HG03159 (cell line): ENCODE measurements around the gene ICAM2.

ENCODE experiments used
- ATAC-seq: cut with Tn5 transposase; IDR thresholded peaks from one replicate; pipeline ENCODE4 v1.9.1; 2021; ENCODE audit warnings: mild to moderate bottlenecking, moderate library complexity; ENCODE audit not compliant: unreplicated experiment

ICAM2 gene

GRCh38 chr17:63978272-63979200 lies 41.9 kb downstream of the ICAM2 start:
- no peak for ATAC-seq

DNA sequence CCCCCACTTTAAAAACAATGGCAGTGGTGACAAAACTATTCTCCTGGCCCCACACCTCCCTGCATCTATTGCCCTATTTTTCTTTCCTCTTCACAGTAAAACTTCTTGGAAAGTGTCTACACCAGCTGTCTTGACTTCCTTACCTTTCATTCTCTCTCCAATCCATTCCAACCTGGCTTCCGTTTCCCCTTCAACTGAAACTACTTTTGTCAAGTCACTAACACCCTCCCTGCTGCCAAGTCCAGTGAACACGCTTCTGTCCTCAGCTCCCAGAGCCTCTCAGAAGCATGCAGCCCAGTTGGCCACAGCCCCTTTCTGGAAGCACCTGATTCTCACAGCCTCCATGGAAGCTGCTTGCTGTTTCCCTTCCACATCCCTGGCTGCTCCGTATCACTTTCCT lies 43.7 kb downstream of the ICAM2 start:
- ATAC-seq = no peak

DNA sequence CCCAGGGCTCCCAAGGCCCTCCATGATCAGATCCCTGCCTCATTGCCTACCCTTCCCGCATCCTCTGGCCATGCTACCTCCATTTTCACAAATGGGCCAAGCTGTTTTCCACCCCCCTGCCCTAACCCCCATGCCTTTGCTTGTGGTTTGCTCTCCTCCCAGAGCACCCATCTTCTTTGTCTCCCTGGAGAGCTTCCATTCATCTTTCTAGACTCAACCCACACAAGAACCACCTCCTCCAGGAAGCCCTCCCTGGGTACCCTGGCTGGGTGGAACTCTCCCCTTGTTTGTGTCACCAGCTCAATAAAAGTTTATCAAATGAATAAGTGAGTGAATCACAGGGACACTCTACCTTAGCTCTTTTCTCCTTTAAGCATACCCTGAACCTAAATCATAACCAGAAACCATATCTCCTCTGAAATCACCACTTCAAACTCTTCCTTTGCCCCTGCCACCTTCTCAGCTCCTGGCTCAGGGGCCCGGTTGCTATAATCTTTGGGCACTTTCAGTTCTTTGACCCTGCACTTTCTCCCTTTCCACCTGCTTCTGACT lies 44.8 kb downstream of the ICAM2 start:
- ATAC-seq = no peak

DNA sequence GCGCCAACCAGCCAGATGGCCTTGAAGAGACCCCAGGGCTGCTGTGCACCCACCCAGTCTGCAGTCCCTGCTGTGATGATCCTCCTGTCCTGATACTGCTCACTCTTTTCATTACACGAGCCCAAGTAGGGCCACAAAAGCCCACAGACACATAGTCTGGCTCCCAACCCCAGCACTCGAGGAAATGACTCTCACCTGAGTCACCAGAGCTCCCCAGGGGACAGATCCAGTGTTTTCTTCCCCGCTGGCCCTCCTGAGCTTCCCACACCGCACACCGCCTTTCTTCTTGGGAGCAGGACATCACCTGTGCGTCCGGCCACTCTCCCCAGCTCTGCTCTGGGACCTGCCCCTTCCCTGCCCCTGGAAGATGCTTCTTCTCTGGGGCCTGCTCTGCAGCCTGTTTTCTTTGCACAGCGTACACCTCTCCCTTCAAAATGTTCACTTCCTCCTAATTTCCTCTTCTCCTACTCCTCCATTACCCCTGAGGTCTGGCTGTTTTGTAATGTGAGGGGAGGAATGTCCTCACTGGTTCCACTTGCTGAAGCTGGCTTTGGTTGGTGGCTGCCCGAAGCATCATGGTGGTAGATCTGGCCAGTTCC lies 45.7 kb downstream of the ICAM2 start:
- ATAC-seq = no peak

GRCh38 chr17:63973930-63974593 lies 46.4 kb downstream of the ICAM2 start:
- ATAC-seq = no peak

- no peak for ATAC-seq
Observed at GRCh38 chr17:63973247-63973646, 47.2 kb downstream of the ICAM2 start.

DNA sequence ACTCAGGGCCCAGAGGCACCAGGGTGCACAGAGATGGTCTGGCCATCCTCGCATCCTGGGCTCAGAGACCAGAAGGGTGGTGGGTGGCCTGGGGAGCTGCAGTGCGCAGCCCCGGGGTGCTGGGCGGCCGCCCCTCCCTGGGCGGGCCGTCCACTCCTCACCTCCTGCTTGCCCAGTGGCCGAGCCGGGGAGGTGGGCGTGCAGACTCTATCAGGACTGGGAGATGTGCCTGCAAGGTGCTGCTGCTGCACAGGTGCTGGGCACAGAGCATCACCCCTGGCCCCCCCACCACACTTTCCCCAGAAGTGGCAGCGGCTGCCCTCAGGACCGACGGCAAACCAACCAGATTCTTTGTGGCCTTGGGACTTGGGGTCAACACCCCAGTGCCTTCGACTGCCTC lies 47.6 kb downstream of the ICAM2 start, which contains the start of gene SCN4A:
Gene SCN4A, minus strand, starts transcription at position 123 of the 400 bp plus-strand sequence. Its CDS starts 77 bp downstream, at position 46.
- ATAC-seq = no peak

DNA sequence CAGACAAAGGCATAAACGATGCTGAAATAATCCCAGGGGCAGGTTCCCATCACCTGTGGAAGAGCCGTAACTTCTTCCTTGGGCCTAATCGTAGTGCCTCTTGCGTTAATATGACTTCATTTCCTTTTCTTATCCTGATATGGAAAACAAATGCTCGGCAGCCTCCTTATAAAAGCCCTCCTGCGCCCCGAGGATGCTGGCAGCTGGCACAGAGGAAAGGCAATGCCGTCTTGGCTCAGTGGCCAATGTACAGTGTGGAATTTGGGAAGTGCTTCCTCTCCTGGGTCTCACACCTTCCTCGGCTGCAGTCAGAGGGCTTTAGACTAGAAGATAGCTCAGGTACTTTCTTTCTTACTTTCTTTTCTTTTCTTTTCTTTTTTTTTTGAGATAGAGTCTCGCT lies 51.2 kb downstream of the ICAM2 start:
- no peak for ATAC-seq

DNA sequence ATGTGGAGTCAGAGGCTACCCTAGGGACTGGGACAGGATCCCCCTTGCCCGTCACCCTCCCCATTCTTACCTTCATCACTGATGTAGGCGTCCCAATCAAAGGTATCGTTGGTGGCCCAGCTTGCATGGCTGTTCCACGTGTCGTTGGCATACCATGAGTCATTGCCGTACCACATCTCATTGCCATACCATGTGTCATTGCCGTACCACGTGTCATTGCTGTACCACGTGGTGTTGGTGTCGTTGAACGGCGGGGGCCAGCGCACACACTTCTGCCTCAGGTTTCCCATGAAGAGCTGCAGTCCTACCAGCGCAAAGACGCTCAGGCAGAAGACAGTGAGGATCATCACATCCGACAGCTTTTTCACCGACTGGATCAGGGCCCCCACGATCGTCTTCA lies 52.5 kb downstream of the ICAM2 start:
- ATAC-seq = no peak

- ATAC-seq = peak; percentile 70
Observed at GRCh38 chr17:63966646-63967264, 53.7 kb downstream of the ICAM2 start.

DNA sequence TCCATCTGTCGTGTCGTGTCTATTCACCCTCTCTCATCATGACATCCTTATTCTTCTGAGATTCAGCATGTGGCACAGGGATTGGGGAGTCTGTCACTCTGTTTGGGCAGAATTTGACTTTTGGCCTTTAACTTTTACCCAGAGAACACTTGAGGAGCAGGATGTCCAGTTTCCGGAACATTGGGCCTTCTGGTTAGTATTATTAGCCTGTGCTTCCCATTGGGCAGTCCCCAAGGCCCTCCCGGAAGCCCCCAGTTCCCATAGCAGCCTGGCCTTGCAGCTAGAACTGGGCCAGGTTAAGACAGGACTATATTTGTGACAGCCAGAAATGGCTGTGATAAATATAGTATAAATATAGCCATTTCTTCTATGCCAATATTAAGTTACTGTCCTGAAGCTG lies 57.3 kb downstream of the ICAM2 start:
- ATAC-seq = no peak

- no peak for ATAC-seq
Observed at GRCh38 chr17:63962298-63962744, 58.1 kb downstream of the ICAM2 start.

GRCh38 chr17:63961355-63962212 lies 58.8 kb downstream of the ICAM2 start:
- ATAC-seq = no peak

GRCh38 chr17:63960430-63960829 lies 60.0 kb downstream of the ICAM2 start:
- no peak for ATAC-seq

GRCh38 chr17:63960006-63960405 lies 60.4 kb downstream of the ICAM2 start:
- no peak for ATAC-seq

GRCh38 chr17:63956296-63956920 lies 64.0 kb downstream of the ICAM2 start:
- ATAC-seq = no peak

- no peak for ATAC-seq
Observed at GRCh38 chr17:63955791-63956190, 64.6 kb downstream of the ICAM2 start.

DNA sequence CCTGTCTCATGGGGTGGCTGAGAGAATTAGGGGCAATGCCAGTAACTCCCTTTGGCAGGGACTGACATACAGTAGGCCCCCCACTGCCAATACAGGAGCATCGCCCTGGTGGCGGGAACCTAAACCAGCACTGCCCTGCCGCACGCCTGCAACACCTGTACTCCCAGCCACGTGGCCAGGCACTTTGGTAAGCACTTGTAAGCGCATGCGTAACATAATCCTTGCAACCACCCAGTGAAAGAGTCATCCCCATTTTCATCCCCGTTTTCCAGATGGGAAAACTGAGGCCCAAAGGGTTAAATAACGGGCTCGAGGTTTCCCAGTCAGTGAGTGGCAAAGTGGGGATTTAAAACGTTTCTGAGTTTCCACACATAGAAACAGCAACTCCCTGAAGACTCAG lies 65.2 kb downstream of the ICAM2 start:
- no peak for ATAC-seq

DNA sequence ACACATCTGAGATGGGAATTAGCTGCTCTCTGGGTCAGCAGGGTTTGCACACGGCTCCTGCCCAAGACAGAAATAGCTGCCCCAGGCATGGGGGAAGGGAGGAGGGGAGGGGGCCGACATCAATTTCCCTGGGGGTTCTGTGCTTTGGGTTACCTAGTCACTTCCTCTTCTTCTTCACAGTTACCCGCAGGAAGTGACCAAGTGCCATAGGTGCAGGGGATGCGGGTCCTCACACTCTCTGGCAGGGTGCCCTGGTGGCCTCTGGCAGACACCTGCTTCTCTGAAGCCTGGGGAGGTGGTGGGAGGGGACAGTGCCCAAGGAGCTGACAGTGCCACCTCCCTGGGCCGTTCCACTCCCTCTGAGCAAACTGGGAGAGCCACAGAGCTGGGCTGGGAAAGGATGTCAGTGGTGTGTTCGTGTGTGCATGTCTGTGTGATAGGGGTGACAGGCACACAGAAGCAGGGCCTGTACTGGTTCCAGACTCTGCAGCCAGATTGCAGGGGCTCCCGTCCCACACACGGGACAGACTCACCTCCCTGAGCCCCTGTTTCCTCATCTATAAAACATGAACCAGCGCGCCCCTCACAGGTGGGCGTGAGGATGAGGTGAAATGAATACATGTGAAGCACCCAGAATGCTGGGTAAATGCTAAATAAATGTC lies 65.9 kb downstream of the ICAM2 start:
- peak; percentile 67 for ATAC-seq
